ENCODE results near the gene CPSF4L. TPM values are rescaled to one million over a fixed set of nuclear protein-coding genes. Genes with fewer than 3 reads are reported as not detected.

CPSF4L gene
- total and polyA plus RNA-seq, 2 donors (not counting 3 experiments of a cell fraction or from before 2014, with no cell fraction given) = not detected

DNA sequence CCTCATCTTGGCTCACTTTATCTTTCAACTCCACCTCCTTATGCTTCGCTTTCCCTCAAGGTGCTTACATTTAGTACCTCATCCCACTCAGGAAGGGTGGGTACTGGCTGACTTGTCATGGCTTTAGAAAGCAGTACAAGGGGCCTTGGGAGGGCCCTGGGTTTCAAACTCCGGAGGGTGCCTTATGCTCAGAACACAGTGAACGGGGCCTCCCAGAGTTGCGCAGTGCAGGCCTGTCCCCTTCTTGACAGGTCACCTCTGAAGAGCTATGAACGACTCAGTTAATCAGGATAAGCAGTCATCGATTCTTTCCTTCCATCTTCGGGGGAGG is 62.8 kb downstream of the CPSF4L start:
- H3K4me2 ChIP-seq (ENCODE audit: insufficient read depth, low read length) = no peak overlapping the region
- TF ChIP-seq GATA2 (IDR thresholded peaks at IDR 0.05; ENCODE audit: insufficient read depth, insufficient read length, low read depth, low read length) (no peak), EZH2 (IDR thresholded peaks at IDR 0.05; ENCODE audit: borderline replicate concordance, low read depth, low read length, severe bottlenecking) (no peak), FOS (IDR thresholded peaks at IDR 0.05; ENCODE audit: borderline replicate concordance, insufficient read depth, low read length) (no peak), MYC (IDR thresholded peaks at IDR 0.05; ENCODE audit: low read depth, low read length) (no peak), POLR2A (IDR thresholded peaks at IDR 0.05; ENCODE audit: low read depth, low read length) (no peak), POLR2AphosphoS5 (IDR thresholded peaks at IDR 0.05; ENCODE audit: insufficient read depth, low read depth, low read length) (no peak), JUN (IDR thresholded peaks at IDR 0.05; ENCODE audit: borderline replicate concordance, insufficient read depth, insufficient read length, low read depth) (no peak)
- TF ChIP-seq, protein P1, sequence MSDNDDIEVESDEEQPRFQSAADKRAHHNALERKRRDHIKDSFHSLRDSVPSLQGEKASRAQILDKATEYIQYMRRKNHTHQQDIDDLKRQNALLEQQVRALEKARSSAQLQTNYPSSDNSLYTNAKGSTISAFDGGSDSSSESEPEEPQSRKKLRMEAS (IDR thresholded peaks at IDR 0.05; ENCODE audit: insufficient read depth, insufficient read length) = no peak
- TF ChIP-seq, protein P2, sequence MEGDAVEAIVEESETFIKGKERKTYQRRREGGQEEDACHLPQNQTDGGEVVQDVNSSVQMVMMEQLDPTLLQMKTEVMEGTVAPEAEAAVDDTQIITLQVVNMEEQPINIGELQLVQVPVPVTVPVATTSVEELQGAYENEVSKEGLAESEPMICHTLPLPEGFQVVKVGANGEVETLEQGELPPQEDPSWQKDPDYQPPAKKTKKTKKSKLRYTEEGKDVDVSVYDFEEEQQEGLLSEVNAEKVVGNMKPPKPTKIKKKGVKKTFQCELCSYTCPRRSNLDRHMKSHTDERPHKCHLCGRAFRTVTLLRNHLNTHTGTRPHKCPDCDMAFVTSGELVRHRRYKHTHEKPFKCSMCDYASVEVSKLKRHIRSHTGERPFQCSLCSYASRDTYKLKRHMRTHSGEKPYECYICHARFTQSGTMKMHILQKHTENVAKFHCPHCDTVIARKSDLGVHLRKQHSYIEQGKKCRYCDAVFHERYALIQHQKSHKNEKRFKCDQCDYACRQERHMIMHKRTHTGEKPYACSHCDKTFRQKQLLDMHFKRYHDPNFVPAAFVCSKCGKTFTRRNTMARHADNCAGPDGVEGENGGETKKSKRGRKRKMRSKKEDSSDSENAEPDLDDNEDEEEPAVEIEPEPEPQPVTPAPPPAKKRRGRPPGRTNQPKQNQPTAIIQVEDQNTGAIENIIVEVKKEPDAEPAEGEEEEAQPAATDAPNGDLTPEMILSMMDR (IDR thresholded peaks at IDR 0.05; ENCODE audit: extremely low read depth in 1 of 2, insufficient read depth in 1 of 2, low read depth in 1 of 2, low read length in 2 of 2) = no peak
- H3K9me1 ChIP-seq (replicated peaks; ENCODE audit: control insufficient read depth, extremely low read depth, insufficient read depth, low read length) = no peaks in the 10 kb centered on the region
- H3K9me3 ChIP-seq (replicated peaks; ENCODE audit: control insufficient read depth, insufficient read depth, low read length) = no peaks in the 10 kb centered on the region
- intact Hi-C loops (cut with micrococcal nuclease) = no loop called here
- peaks cover 26% of the 10 kb centered on the region for H3K4me1 ChIP-seq (ENCODE audit: control insufficient read depth, extremely low read depth, insufficient read depth, low read length)
- no peak overlapping the region for H3K4me3 ChIP-seq (replicated peaks in 1 of 3; ENCODE audit: insufficient read depth in 1 of 3, low read depth in 1 of 3, low read length in 3 of 3)
- H3K9ac ChIP-seq (replicated peaks; ENCODE audit: extremely low read depth, insufficient read depth, low read length) = no peak overlapping the region
- H3K27ac ChIP-seq (ENCODE audit: insufficient read depth, low read depth, low read length) = no peak overlapping the region
- H3K36me3 ChIP-seq (ENCODE audit: control insufficient read depth in 2 of 2, extremely low read depth in 1 of 2, insufficient read depth in 2 of 2, low read length in 2 of 2) = peaks cover 35 to 46% of the 10 kb centered on the region in 2 experiments
- ChIA-PET POLR2A (no interaction called here), CTCF (no interaction called here)
- H3K79me2 ChIP-seq (ENCODE audit: control insufficient read depth, insufficient read depth, low read length) = peaks cover 9% of the 10 kb centered on the region
- H3K27me3 ChIP-seq (ENCODE audit: control insufficient read depth in 2 of 2, insufficient read depth in 2 of 2, low read length in 2 of 2) = no peaks in the 10 kb centered on the region
- DNase-seq (ENCODE audit: low read depth, low spot score) (no peak), FAIRE-seq (no peak)
- no peak overlapping the region for H2AFZ ChIP-seq (ENCODE audit: low read depth, low read length)
- dilution Hi-C loops (cut with MboI; ENCODE audit: extremely low pct_ligation_motif_present, low sequenced_read_pairs) = no loop called here
- H4K20me1 ChIP-seq (replicated peaks; ENCODE audit: control insufficient read depth, extremely low read depth, insufficient read depth, low read length) = no peaks in the 10 kb centered on the region
- BruUV-seq (replicated peaks) = no TSS peak

Other genes starting within 250 kb of the CPSF4L start
- gene SLC39A11, start 169.2 kb downstream of the CPSF4L start, total RNA-seq = 11.9 and 12.4 TPM in 2 replicates
- gene SLC39A11, start 169.2 kb downstream of the CPSF4L start, polyA plus RNA-seq = 7.8 and 8.1 TPM in 2 replicates
- gene SSTR2, start 96.9 kb downstream of the CPSF4L start, total RNA-seq = not detected in 2 replicates
- gene SSTR2, start 96.9 kb downstream of the CPSF4L start, polyA plus RNA-seq = 0.01 and 0.02 TPM in 2 replicates
- gene COG1, start 68.8 kb downstream of the CPSF4L start, total RNA-seq = 38.6 and 39.0 TPM in 2 replicates
- 26.2 and 30.0 TPM in 2 replicates for gene COG1, start 68.8 kb downstream of the CPSF4L start, polyA plus RNA-seq
- gene CDC42EP4, start 50.1 kb upstream of the CPSF4L start, total RNA-seq = 18.8 and 19.6 TPM in 2 replicates
- 11.4 and 13.7 TPM in 2 replicates for gene CDC42EP4, start 50.1 kb upstream of the CPSF4L start, polyA plus RNA-seq

Measured in endothelial cell of umbilical vein (primary cell).